Fibroblast of lung (primary cell): Measurements from ENCODE around the gene SELPLG. TPM values are rescaled to one million over a fixed set of nuclear protein-coding genes. Genes with fewer than 3 reads are reported as not detected.
"Not testable (repeated sequence)": the region's sequence is repeated elsewhere in the genome, so short reads cannot be mapped to it uniquely, and the experiment has no call there.

Experiments
- DNase-seq, 2 donors: peaks; one replicate each; pipeline versions ENCODE4 v3.0.0 to v3.0.0-alpha.2; 2010; ENCODE audit warnings: low read depth in 2 of 2
- H2AFZ ChIP-seq: 2 replicates; pipeline ENCODE4 v1.5.1; 2012; ENCODE audit warnings: low read length, control low read depth, inconsistent platforms
- H3K27ac ChIP-seq: 2 replicates; pipeline ENCODE4 v1.5.1; 2011; ENCODE audit warnings: low read length, control low read depth; ENCODE audit not compliant: insufficient read depth
- H3K27me3 ChIP-seq: 2 replicates; pipeline ENCODE4 v1.5.1; 2011; ENCODE audit warnings: mild to moderate bottlenecking, low read length; ENCODE audit not compliant: control insufficient read depth, insufficient read depth
- H3K36me3 ChIP-seq: 2 replicates; pipeline ENCODE4 v1.5.1; 2011; ENCODE audit warnings: low read length; ENCODE audit not compliant: control insufficient read depth, insufficient read depth
- H3K4me1 ChIP-seq: 2 replicates; pipeline ENCODE4 v1.5.1; 2011; ENCODE audit warnings: low read length; ENCODE audit not compliant: control insufficient read depth, insufficient read depth; ENCODE audit errors: extremely low read depth
- H3K4me2 ChIP-seq: 2 replicates; pipeline ENCODE4 v1.5.1; 2011; ENCODE audit warnings: low read length, control low read depth; ENCODE audit not compliant: insufficient read depth; ENCODE audit errors: extremely low read depth
- H3K4me3 ChIP-seq, 4 experiments: fragments of 200-600 bp in 1 of 4; sonication (generic) in 1 of 4; replicated peaks in 1 of 4; 2 replicates each; pipeline ENCODE4 v1.5.1; 2011 to 2016; ENCODE audit warnings: low read length in 4 of 4, low read depth in 3 of 4, mild to moderate bottlenecking in 3 of 4, control low read depth in 2 of 4, inconsistent platforms in 1 of 4, mixed read lengths in 1 of 4; ENCODE audit not compliant: insufficient read depth in 1 of 4; ENCODE audit errors: control extremely low read depth in 1 of 4
- H3K79me2 ChIP-seq: 2 replicates; pipeline ENCODE4 v1.5.1; 2012; ENCODE audit warnings: mild to moderate bottlenecking, low read length, inconsistent platforms; ENCODE audit not compliant: control insufficient read depth, insufficient read depth
- H3K9ac ChIP-seq: 2 replicates; pipeline ENCODE4 v1.5.1; 2011; ENCODE audit warnings: mild to moderate bottlenecking, low read length, control low read depth; ENCODE audit not compliant: insufficient read depth
- H3K9me3 ChIP-seq: 2 replicates; pipeline ENCODE4 v1.5.1; 2012; ENCODE audit warnings: low read depth, low read length; ENCODE audit not compliant: control insufficient read depth, insufficient read depth
- H4K20me1 ChIP-seq: 2 replicates; pipeline ENCODE4 v1.5.1; 2011; ENCODE audit warnings: low read length; ENCODE audit not compliant: control insufficient read depth, insufficient read depth; ENCODE audit errors: extremely low read depth
- EZH2 ChIP-seq: IDR thresholded peaks from 2 replicates; pipeline ENCODE4 v1.5.1; 2012; ENCODE audit warnings: low read length, control low read depth, mild to moderate bottlenecking; ENCODE audit errors: missing control alignments
- polyA plus RNA-seq, 2 donors: library from polyadenylated mRNA; depleted of rRNA in 1 of 2; stranded (reverse) in 1 of 2; unstranded in 1 of 2; fragments of >200 nt; gene quantifications; 2 replicates each; pipeline ENCODE4 v1.2.1, GENCODE V29; 2011 to 2012; ENCODE audit warnings: missing spikeins in 1 of 2
- total RNA-seq: library from RNA; depleted of rRNA; stranded (reverse); fragments of >200 nt; gene quantifications from 2 replicates; pipeline ENCODE4 v1.2.1, GENCODE V29; 2014
- TF ChIP-seq, protein P1 (sequence below), 2 donors: IDR thresholded peaks in 1 of 2; conservative IDR thresholded peaks in 1 of 2; 1 replicate in 1 of 2; 2 replicates in 1 of 2; pipeline ENCODE4 v1.5.1; 2011 to 2012; ENCODE audit warnings: low read length in 2 of 2, control low read depth in 1 of 2, inconsistent platforms in 1 of 2, low read depth in 1 of 2, mild to moderate bottlenecking in 1 of 2

SELPLG gene
- total and polyA plus RNA-seq, 2 donors (not counting 1 experiment from before 2014, with no cell fraction given): 1.5 to 3.0 TPM

DNA sequence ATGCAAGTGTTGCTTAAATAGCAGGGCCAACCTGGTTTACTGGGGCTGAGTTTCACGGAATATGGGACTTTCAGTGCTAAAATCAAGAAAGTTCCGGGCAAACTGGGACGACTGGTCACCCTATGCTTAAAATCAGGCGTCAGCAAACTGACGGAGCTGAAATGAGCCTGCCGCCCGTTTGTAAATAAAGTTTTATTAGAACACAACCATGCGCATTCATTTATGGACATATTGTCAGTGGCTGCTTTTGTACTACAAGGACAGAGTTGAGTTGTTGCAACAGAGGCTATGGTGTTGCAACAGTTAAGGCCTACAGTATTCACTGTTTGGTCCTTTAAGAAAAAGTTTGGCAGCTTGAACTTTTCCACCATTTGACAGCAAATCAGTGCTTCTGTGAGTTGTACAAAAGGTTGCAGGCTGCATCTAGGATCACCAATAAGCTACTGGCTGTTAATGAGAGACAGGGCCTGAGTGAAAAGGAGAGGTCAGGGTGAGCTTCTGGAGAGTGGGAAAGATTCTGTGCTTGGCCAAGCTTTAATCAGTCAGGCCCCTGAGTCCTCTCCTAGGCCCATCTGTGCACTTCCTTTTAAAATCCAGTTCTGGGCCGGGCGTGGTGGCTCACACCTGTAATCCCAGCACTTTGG lies 13.3 kb downstream of the SELPLG start:
- H4K20me1 ChIP-seq: no peaks in the 10 kb centered on the region
- no peak overlapping the region for H3K4me3 ChIP-seq
- H3K27me3 ChIP-seq: no peaks in the 10 kb centered on the region
- TF ChIP-seq EZH2: no peak
- TF ChIP-seq, protein P1, sequence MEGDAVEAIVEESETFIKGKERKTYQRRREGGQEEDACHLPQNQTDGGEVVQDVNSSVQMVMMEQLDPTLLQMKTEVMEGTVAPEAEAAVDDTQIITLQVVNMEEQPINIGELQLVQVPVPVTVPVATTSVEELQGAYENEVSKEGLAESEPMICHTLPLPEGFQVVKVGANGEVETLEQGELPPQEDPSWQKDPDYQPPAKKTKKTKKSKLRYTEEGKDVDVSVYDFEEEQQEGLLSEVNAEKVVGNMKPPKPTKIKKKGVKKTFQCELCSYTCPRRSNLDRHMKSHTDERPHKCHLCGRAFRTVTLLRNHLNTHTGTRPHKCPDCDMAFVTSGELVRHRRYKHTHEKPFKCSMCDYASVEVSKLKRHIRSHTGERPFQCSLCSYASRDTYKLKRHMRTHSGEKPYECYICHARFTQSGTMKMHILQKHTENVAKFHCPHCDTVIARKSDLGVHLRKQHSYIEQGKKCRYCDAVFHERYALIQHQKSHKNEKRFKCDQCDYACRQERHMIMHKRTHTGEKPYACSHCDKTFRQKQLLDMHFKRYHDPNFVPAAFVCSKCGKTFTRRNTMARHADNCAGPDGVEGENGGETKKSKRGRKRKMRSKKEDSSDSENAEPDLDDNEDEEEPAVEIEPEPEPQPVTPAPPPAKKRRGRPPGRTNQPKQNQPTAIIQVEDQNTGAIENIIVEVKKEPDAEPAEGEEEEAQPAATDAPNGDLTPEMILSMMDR (conservative IDR thresholded peaks at IDR 0.05 in 1 of 2, IDR thresholded peaks at IDR 0.05 in 1 of 2; ENCODE audit: low read depth in 1 of 2, low read length in 2 of 2): no peak
- DNase-seq: peak in 1 of 2 donors; percentile 96
- no peak overlapping the region for H3K9ac ChIP-seq
- H3K4me1 ChIP-seq: no peaks in the 10 kb centered on the region
- H3K79me2 ChIP-seq: no peaks in the 10 kb centered on the region
- H3K9me3 ChIP-seq: no peaks in the 10 kb centered on the region
- H3K4me2 ChIP-seq: no peak overlapping the region
- H2AFZ ChIP-seq: no peak overlapping the region
- H3K27ac ChIP-seq: no peak overlapping the region
- no peaks in the 10 kb centered on the region for H3K36me3 ChIP-seq

DNA sequence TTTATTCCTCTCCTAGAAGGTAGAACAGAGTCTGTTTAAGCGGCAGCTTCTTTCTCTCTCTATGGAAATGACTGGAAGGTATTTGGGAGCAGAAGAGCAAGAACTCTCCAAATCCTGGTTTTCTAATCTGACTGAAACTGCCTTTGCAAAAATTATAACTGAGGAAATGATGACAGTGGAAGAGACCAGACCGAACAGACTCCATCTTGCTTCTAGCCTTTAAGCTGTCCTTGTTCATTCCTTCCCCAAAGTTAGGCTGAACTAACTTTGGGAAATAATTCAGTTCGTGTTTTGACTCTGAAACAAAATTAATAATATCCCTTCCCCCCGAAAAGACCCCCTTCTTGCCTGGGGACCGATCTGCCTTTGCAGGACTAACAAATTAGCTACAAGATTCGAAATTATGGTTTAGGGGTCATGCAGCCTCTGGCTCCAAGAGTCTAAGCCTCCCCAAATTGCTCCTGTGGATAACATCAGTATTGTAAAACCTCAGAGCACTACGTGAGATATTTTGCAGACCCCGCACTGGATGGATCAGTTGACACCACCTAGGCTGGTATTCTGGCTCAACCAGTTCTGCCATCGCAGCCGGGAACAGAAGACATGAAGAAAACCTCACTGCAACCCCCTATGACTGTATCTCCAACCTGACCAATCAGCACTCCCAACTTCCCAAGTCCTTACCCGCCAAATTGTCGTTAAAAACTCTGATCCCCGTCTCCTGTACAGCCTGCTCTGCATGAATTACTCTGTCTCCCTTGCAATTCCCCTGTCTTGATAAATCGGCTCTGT lies 14.1 kb downstream of the SELPLG start:
- Histone ChIP-seq H4K20me1 (no peaks in the 10 kb centered on the region), H2AFZ (no peak overlapping the region), H3K9ac (no peak overlapping the region), H3K4me1 (no peaks in the 10 kb centered on the region), H3K4me2 (no peak overlapping the region), H3K79me2 (no peaks in the 10 kb centered on the region), H3K36me3 (no peaks in the 10 kb centered on the region), H3K27me3 (no peaks in the 10 kb centered on the region), H3K27ac (no peak overlapping the region), H3K9me3 (no peaks in the 10 kb centered on the region), H3K4me3 (no peak overlapping the region)
- TF ChIP-seq, protein P1 (conservative IDR thresholded peaks at IDR 0.05 in 1 of 2, IDR thresholded peaks at IDR 0.05 in 1 of 2; ENCODE audit: low read depth in 1 of 2, low read length in 2 of 2): no peak
- no peak for TF ChIP-seq EZH2
- no peak for DNase-seq

GRCh38 chr12:108618953-108619274 lies 14.8 kb downstream of the SELPLG start:
- not testable (repeated sequence) for H2AFZ ChIP-seq, H3K9ac ChIP-seq, H3K4me2 ChIP-seq, H3K4me1 ChIP-seq, H3K4me3 ChIP-seq, H4K20me1 ChIP-seq, H3K27ac ChIP-seq, H3K27me3 ChIP-seq, DNase-seq, H3K79me2 ChIP-seq, H3K36me3 ChIP-seq, H3K9me3 ChIP-seq
